ENCODE measurements around the gene SFXN5.

GRCh38 chr2:73074110-73075069, 2.9 kb upstream of the SFXN5 start:
- no peak for TF ChIP-seq POLR2A (IDR thresholded peaks at IDR 0.05)
- no peak for TF ChIP-seq CTCF (IDR thresholded peaks at IDR 0.05)

Measured in heart left ventricle (tissue), 13 donors.